Cardiac muscle cell (in vitro differentiated cells and primary cell): Measurements from ENCODE around the gene POLN. TPM values are rescaled to one million over a fixed set of nuclear protein-coding genes. Genes with fewer than 3 reads are reported as not detected.

Source experiments
- DNase-seq, 2 donors: peaks; one replicate each; pipeline versions ENCODE4 v3.0.0 to v3.0.0-alpha.2; 2010 to 2017; ENCODE audit warnings: low read depth in 1 of 2, low spot score in 1 of 2
- H3K27ac ChIP-seq: fragments of 200-600 bp; sonication (generic); 2 replicates; pipeline ENCODE4 v1.5.1; 2016
- H3K27me3 ChIP-seq: fragments of 200-600 bp; sonication (generic); 2 replicates; pipeline ENCODE4 v1.6.0; 2016; ENCODE audit warnings: control low read depth
- H3K36me3 ChIP-seq: fragments of 200-600 bp; sonication (generic); 2 replicates; pipeline ENCODE4 v1.5.1; 2016; ENCODE audit warnings: control low read depth
- H3K4me1 ChIP-seq: fragments of 200-600 bp; sonication (generic); 2 replicates; pipeline ENCODE4 v1.8.1; 2017; ENCODE audit warnings: low read depth, mild to moderate bottlenecking, mixed run types
- H3K4me3 ChIP-seq: fragments of 200-600 bp; sonication (generic); 2 replicates; pipeline ENCODE4 v1.5.1; 2016; ENCODE audit warnings: mild to moderate bottlenecking
- H3K9me3 ChIP-seq: fragments of 200-600 bp; sonication (generic); 2 replicates; pipeline ENCODE4 v1.5.1; 2017; ENCODE audit warnings: low read depth, mild to moderate bottlenecking, control low read depth
- polyA plus RNA-seq: library from polyadenylated mRNA; unstranded; fragments of >200 nt; fragmentation: Nextera tagmentation; extraction: Ambion mirVana; gene quantifications from 2 replicates; pipeline ENCODE4 v1.2.1, GENCODE V29; 2016
- total RNA-seq: library from RNA; depleted of rRNA; stranded (reverse); fragments of >200 nt; gene quantifications from 2 replicates; pipeline ENCODE4 v1.2.3, GENCODE V29; 2016
- TF ChIP-seq, protein P1 (sequence below): IDR thresholded peaks from 2 replicates; pipeline ENCODE4 v1.5.1; 2012; ENCODE audit warnings: low read depth, mild to moderate bottlenecking, low read length

Gene POLN
- total and polyA plus RNA-seq, 2 experiments from 2014 or later, result 5.2 to 9.0 TPM

DNA sequence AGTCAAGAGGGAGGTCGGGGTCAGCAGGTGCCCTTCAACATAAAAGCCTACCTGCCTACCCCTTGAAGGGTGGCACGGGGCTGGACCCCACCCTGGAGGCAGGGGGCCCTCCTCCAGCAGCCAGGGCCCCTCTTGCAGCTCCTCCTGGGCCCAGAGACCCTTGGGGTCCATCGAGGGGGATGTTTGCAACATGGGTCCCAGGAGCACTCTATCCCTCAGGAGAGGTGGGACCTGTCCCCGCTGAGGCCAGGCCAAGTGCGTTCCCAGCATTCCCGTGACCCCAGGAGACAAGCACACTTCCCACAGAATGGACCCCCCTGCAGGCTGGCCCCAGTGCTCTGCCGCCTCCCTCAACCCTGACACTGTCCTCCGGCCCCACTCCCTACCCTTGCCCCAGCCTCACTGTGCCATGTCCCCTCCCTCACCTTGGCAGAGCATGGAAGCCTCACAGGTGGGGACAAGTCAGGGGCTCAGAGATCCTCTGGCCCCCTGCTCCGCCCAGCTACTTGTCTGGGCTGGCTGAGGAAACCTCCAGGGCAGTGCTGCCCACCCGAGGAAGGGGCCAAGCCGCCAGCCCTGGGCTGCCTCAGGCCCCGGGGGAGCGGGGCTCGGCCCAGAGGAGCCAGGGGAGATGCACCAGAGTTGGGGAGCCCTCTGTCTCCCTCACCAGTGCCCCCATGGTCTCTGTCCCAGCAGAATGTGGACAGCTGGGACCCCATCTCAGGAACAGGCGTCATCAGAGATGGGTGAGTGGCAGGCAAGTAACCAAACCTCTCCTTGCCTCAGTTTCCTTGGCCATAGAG, 17.8 kb upstream of the POLN start:
- H3K4me1 ChIP-seq, result no peaks in the 10 kb centered on the region
- no peak for DNase-seq
- TF ChIP-seq, protein P1, sequence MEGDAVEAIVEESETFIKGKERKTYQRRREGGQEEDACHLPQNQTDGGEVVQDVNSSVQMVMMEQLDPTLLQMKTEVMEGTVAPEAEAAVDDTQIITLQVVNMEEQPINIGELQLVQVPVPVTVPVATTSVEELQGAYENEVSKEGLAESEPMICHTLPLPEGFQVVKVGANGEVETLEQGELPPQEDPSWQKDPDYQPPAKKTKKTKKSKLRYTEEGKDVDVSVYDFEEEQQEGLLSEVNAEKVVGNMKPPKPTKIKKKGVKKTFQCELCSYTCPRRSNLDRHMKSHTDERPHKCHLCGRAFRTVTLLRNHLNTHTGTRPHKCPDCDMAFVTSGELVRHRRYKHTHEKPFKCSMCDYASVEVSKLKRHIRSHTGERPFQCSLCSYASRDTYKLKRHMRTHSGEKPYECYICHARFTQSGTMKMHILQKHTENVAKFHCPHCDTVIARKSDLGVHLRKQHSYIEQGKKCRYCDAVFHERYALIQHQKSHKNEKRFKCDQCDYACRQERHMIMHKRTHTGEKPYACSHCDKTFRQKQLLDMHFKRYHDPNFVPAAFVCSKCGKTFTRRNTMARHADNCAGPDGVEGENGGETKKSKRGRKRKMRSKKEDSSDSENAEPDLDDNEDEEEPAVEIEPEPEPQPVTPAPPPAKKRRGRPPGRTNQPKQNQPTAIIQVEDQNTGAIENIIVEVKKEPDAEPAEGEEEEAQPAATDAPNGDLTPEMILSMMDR, result no peak
- no peak overlapping the region for H3K4me3 ChIP-seq
- no peaks in the 10 kb centered on the region for H3K36me3 ChIP-seq
- H3K9me3 ChIP-seq, result no peaks in the 10 kb centered on the region
- no peaks in the 10 kb centered on the region for H3K27me3 ChIP-seq
- peak overlapping the region; percentile 11 for H3K27ac ChIP-seq

DNA sequence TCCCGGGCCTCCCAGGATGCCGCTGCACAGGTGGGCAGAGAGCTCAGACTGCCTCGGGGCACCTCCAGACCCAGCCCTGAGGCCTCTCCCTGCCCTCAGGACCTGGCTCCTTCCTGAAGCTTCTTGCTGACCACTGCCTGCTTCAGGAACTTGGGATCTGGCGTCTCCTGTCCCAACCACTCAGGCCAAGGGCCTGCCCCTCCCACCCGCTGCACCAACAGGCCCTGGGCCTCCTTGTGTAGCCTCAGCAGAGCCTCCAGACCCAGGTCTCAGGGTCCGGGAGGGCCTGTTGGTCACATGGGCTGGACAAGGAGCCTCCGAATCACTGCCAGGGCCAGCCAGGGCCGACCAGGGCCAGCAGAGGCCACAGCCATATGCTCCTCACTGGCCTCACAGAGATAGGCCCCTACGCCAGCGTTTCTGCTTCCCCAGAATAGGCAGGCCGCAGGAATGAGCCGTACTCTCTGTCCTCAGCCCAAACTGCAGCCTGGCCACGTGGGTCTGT, 17.2 kb upstream of the POLN start:
- H3K9me3 ChIP-seq, result no peaks in the 10 kb centered on the region
- H3K36me3 ChIP-seq, result no peaks in the 10 kb centered on the region
- DNase-seq, result no peak
- H3K4me3 ChIP-seq, result no peak overlapping the region
- H3K4me1 ChIP-seq, result no peaks in the 10 kb centered on the region
- H3K27me3 ChIP-seq, result no peaks in the 10 kb centered on the region
- peak overlapping the region; percentile 11 for H3K27ac ChIP-seq
- TF ChIP-seq, protein P1, result no peak

DNA sequence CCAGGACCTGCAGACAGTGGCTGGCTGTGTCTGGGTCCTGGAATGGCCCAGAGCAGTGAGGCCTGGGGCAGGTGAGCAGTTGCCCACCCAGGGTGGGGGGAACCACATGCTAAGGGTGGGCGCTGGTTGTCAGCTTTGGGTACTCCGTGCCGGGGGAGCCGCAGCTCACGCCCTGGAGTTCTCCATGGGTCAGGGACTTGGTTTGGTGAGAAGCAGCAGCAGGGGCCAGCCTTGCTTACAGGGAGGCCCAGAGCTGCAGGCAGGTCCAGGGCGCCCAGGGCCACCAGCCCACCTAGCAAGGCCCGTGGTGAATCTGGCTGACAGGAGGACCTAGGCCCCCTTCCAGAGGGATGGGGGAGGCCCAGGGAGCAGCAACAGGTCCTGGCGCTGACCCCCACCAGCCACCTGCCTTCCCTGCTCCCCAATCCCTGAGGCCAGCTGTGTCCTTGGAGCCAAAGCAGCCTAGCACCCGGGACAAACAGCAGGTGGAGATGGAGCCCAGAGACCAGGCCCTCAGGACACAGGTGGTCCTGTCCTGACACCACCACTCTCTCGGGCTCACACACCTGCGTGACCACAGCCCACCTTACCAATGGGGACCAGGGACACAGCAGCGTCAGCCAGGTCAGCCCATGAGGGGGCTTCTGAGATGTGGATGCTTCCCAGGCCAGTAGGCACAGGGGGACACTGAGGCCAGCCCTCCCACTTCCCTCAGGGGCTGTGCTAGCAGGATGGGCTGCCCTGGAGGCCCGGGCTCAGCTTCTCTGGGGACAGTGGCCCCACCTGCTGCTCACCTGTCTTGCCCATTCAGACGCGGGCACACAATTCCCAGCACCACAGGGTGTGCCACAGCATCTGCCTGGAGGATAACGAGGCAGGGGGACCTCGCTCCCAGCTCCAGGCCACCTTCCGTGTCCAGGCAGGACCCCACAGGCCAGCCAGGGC, 16.4 kb upstream of the POLN start:
- TF ChIP-seq, protein P1, result no peak
- H3K4me3 ChIP-seq, result no peak overlapping the region
- no peaks in the 10 kb centered on the region for H3K4me1 ChIP-seq
- H3K27me3 ChIP-seq, result no peaks in the 10 kb centered on the region
- DNase-seq, result no peak
- no peaks in the 10 kb centered on the region for H3K9me3 ChIP-seq
- no peak overlapping the region for H3K27ac ChIP-seq
- H3K36me3 ChIP-seq, result peaks cover under 1% of the 10 kb centered on the region

DNA sequence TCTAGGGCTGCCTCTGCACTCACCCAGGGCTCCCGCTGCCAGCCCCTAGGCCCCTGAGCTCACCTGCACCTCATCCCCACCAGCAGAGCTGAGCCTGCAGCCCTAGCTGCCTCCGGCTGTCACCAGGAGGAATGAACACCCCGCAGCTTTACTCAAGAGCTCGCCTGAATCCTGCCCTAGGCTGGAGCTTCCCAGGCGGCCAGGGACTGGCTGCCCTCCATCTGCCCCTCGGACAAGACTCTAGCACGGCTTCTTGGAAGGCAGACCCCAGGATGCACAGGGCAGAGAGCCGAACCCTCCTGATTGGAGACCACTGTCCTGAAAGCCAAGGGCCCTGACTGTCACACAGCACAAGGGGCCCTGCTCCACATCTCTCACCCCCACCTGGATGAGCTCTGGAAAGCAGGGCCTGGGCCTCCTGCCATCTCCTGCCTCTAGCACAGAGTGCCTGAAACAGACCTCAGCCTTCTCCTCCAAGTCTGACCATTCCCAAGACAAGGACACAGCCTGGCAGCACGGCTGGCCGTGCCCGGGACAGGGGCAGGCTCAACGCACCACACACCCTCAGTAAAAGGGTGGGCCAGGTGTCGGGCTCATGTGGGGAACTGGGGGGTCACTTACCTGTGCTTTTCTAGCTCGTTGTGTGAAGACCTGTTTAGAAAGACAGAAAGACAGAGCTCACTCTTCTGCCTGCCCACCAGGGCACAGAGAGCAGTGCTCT, 15.6 kb upstream of the POLN start:
- no peak for DNase-seq
- no peaks in the 10 kb centered on the region for H3K27me3 ChIP-seq
- no peak overlapping the region for H3K4me3 ChIP-seq
- H3K27ac ChIP-seq, result no peak overlapping the region
- H3K4me1 ChIP-seq, result no peaks in the 10 kb centered on the region
- no peaks in the 10 kb centered on the region for H3K9me3 ChIP-seq
- TF ChIP-seq, protein P1, result no peak
- H3K36me3 ChIP-seq, result peaks cover 5% of the 10 kb centered on the region

DNA sequence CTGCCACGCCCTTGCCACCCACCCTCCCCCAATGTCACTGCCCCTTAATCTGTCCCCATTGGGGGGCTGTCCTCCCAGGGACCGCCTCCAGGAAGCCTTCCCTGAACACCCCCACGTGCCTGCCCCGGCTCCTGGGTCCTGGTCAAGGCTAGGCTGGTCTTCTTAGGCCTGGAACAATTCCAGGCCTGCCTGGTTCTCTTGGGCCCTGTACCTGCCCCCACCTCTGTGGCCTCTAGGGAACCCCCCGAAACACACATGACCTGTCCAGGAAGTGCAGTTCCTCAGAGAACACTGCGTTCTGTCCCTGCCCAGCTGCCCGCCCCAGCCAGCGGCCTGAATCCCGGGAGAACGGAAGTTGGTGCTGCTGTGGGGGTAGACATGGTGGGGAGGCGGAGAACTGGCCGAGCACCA, 14.9 kb upstream of the POLN start:
- H3K36me3 ChIP-seq, result peaks cover 5% of the 10 kb centered on the region
- no peaks in the 10 kb centered on the region for H3K4me1 ChIP-seq
- peak in 1 of 2 donors; percentile 40 for DNase-seq
- TF ChIP-seq, protein P1, result no peak
- H3K27ac ChIP-seq, result no peak overlapping the region
- H3K9me3 ChIP-seq, result no peaks in the 10 kb centered on the region
- H3K4me3 ChIP-seq, result no peak overlapping the region
- H3K27me3 ChIP-seq, result no peaks in the 10 kb centered on the region
